WTC11 (cell line): ENCODE measurements around the gene TIMP2.

ENCODE experiments used
- ETV6 ChIP-seq: sonication (generic); formaldehyde crosslinking; IDR thresholded peaks from 2 replicates; pipeline ENCODE4 v1.8.1; 2022; ENCODE audit warnings: mild to moderate bottlenecking, missing genetic modification reagents
- SP1 ChIP-seq: sonication (generic); formaldehyde crosslinking; conservative IDR thresholded peaks from 2 replicates; pipeline ENCODE4 v1.8.1; 2022; ENCODE audit warnings: missing genetic modification reagents
- TP53 ChIP-seq: sonication (generic); formaldehyde crosslinking; IDR thresholded peaks from 2 replicates; pipeline ENCODE4 v1.8.1; 2023; ENCODE audit warnings: mild to moderate bottlenecking, missing genetic modification reagents
- ZNF121 ChIP-seq: sonication (generic); formaldehyde crosslinking; IDR thresholded peaks from 2 replicates; pipeline ENCODE4 v1.8.0; 2023; ENCODE audit warnings: missing genetic modification reagents
- ZNF219 ChIP-seq: sonication (generic); formaldehyde crosslinking; IDR thresholded peaks from 2 replicates; pipeline ENCODE4 v1.8.0; 2023; ENCODE audit warnings: missing genetic modification reagents, mild to moderate bottlenecking, borderline replicate concordance
- TF ChIP-seq, protein P1 (sequence below): sonication (generic); formaldehyde crosslinking; IDR thresholded peaks from 2 replicates; pipeline ENCODE4 v1.8.0; 2022; ENCODE audit warnings: mild to moderate bottlenecking, missing genetic modification reagents
- TF ChIP-seq, protein P2 (sequence below): sonication (generic); formaldehyde crosslinking; IDR thresholded peaks from 2 replicates; pipeline ENCODE4 v1.8.1; 2023; ENCODE audit warnings: mild to moderate bottlenecking, missing genetic modification reagents
- TF ChIP-seq, protein P3 (sequence below): sonication (generic); formaldehyde crosslinking; IDR thresholded peaks from 2 replicates; pipeline ENCODE4 v1.8.1; 2022; ENCODE audit warnings: mild to moderate bottlenecking, missing genetic modification reagents, moderate library complexity, borderline replicate concordance
- TF ChIP-seq, protein P4 (sequence below): fragments of 200-600 bp; IDR thresholded peaks from 2 replicates; pipeline ENCODE4 v1.8.0; 2022; ENCODE audit warnings: antibody characterized with exemption
- TF ChIP-seq, protein P5 (sequence below): sonication (generic); formaldehyde crosslinking; IDR thresholded peaks from 2 replicates; pipeline ENCODE4 v1.8.1; 2023; ENCODE audit warnings: mild to moderate bottlenecking, missing genetic modification reagents, moderate library complexity
- TF ChIP-seq, protein P6 (sequence below): sonication (generic); formaldehyde crosslinking; IDR thresholded peaks from 2 replicates; pipeline ENCODE4 v1.8.1; 2023; ENCODE audit warnings: mild to moderate bottlenecking, moderate library complexity, missing genetic modification reagents

DNA sequence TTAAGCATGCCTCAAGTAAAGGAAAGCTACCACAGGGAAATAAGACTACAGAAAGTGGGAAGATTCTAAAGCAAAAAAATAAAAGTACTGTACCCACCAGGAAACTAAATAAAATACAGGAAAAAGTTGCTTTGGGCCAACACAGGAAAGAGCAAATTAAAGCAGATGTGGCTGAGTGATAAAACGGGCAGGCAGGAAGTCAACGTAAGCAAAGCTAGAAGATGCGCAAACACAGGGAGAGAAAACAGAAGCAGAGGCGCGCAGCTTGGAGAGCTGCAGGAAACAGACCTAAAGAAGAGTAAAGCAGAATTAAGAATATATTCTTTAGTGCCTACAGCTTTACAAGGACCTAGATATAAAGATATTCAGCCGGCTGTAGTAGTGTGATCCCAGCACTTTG lies 106.3 kb downstream of the TIMP2 start:
- TF ChIP-seq SP1 (CRISPR knock-in tag) (no peak), TP53 (CRISPR knock-in tag) (no peak), ETV6 (CRISPR knock-in tag) (no peak), ZNF121 (CRISPR knock-in tag) (no peak), ZNF219 (CRISPR knock-in tag) (no peak)
- TF ChIP-seq, protein P1, sequence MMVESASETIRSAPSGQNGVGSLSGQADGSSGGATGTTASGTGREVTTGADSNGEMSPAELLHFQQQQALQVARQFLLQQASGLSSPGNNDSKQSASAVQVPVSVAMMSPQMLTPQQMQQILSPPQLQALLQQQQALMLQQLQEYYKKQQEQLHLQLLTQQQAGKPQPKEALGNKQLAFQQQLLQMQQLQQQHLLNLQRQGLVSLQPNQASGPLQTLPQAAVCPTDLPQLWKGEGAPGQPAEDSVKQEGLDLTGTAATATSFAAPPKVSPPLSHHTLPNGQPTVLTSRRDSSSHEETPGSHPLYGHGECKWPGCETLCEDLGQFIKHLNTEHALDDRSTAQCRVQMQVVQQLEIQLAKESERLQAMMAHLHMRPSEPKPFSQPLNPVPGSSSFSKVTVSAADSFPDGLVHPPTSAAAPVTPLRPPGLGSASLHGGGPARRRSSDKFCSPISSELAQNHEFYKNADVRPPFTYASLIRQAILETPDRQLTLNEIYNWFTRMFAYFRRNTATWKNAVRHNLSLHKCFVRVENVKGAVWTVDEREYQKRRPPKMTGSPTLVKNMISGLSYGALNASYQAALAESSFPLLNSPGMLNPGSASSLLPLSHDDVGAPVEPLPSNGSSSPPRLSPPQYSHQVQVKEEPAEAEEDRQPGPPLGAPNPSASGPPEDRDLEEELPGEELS, result no peak
- TF ChIP-seq, protein P2, sequence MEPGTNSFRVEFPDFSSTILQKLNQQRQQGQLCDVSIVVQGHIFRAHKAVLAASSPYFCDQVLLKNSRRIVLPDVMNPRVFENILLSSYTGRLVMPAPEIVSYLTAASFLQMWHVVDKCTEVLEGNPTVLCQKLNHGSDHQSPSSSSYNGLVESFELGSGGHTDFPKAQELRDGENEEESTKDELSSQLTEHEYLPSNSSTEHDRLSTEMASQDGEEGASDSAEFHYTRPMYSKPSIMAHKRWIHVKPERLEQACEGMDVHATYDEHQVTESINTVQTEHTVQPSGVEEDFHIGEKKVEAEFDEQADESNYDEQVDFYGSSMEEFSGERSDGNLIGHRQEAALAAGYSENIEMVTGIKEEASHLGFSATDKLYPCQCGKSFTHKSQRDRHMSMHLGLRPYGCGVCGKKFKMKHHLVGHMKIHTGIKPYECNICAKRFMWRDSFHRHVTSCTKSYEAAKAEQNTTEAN (CRISPR knock-in tag), result no peak
- TF ChIP-seq, protein P3, sequence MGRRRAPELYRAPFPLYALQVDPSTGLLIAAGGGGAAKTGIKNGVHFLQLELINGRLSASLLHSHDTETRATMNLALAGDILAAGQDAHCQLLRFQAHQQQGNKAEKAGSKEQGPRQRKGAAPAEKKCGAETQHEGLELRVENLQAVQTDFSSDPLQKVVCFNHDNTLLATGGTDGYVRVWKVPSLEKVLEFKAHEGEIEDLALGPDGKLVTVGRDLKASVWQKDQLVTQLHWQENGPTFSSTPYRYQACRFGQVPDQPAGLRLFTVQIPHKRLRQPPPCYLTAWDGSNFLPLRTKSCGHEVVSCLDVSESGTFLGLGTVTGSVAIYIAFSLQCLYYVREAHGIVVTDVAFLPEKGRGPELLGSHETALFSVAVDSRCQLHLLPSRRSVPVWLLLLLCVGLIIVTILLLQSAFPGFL (CRISPR knock-in tag), result no peak
- TF ChIP-seq, protein P4, sequence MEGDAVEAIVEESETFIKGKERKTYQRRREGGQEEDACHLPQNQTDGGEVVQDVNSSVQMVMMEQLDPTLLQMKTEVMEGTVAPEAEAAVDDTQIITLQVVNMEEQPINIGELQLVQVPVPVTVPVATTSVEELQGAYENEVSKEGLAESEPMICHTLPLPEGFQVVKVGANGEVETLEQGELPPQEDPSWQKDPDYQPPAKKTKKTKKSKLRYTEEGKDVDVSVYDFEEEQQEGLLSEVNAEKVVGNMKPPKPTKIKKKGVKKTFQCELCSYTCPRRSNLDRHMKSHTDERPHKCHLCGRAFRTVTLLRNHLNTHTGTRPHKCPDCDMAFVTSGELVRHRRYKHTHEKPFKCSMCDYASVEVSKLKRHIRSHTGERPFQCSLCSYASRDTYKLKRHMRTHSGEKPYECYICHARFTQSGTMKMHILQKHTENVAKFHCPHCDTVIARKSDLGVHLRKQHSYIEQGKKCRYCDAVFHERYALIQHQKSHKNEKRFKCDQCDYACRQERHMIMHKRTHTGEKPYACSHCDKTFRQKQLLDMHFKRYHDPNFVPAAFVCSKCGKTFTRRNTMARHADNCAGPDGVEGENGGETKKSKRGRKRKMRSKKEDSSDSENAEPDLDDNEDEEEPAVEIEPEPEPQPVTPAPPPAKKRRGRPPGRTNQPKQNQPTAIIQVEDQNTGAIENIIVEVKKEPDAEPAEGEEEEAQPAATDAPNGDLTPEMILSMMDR, result no peak
- TF ChIP-seq, protein P5, sequence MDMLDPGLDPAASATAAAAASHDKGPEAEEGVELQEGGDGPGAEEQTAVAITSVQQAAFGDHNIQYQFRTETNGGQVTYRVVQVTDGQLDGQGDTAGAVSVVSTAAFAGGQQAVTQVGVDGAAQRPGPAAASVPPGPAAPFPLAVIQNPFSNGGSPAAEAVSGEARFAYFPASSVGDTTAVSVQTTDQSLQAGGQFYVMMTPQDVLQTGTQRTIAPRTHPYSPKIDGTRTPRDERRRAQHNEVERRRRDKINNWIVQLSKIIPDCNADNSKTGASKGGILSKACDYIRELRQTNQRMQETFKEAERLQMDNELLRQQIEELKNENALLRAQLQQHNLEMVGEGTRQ (CRISPR knock-in tag), result no peak
- TF ChIP-seq, protein P6, sequence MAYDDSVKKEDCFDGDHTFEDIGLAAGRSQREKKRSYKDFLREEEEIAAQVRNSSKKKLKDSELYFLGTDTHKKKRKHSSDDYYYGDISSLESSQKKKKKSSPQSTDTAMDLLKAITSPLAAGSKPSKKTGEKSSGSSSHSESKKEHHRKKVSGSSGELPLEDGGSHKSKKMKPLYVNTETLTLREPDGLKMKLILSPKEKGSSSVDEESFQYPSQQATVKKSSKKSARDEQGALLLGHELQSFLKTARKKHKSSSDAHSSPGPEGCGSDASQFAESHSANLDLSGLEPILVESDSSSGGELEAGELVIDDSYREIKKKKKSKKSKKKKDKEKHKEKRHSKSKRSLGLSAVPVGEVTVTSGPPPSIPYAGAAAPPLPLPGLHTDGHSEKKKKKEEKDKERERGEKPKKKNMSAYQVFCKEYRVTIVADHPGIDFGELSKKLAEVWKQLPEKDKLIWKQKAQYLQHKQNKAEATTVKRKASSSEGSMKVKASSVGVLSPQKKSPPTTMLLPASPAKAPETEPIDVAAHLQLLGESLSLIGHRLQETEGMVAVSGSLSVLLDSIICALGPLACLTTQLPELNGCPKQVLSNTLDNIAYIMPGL, result no peak
